ENCODE data around the gene REM2.
"Not testable (repeated sequence)": the region's sequence is repeated elsewhere in the genome, so short reads cannot be mapped to it uniquely, and the experiment has no call there.

Gene REM2

DNA sequence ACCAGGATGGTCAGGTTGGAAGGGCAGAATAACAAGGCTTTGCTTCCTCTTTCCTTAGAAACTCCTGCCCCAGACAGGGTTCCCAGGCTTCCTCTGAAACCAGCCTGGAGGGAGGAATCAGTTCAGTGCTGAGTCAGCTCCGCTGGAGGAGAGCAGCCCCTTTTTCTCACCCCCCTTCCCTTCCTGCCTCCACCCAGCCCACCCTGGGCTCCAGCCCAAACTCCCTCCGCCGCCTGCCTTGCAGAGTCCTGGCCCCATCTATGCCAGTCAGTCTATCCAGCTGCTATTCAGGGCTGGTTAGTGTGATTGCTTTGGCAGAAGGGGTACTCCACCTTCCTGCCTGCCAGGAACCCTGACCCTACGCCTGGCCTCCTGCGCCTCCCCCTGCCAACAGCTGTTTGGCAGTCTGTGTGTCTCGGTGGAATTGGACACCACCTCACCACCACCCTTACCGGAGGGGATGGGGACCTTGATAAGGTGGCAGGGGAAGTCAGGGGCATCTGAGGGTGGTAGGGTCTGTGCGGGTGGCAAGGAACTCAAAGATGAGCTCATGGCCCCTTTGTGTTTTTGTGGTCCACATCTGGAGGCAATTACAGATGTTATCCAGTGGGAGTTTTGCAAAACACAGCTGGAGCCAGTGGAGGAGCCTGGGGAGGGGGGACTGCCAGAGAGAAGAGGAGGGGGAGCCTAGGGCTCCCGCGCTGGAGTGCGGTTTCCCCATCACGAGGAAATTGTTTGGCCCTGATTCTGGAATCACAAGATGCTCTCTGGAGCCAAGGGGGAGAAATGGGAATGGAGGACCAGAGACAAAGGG lies 34.5 kb upstream of the REM2 start:
- DNase-seq (ENCODE audit: low read depth in 2 of 2) = no peak

DNA sequence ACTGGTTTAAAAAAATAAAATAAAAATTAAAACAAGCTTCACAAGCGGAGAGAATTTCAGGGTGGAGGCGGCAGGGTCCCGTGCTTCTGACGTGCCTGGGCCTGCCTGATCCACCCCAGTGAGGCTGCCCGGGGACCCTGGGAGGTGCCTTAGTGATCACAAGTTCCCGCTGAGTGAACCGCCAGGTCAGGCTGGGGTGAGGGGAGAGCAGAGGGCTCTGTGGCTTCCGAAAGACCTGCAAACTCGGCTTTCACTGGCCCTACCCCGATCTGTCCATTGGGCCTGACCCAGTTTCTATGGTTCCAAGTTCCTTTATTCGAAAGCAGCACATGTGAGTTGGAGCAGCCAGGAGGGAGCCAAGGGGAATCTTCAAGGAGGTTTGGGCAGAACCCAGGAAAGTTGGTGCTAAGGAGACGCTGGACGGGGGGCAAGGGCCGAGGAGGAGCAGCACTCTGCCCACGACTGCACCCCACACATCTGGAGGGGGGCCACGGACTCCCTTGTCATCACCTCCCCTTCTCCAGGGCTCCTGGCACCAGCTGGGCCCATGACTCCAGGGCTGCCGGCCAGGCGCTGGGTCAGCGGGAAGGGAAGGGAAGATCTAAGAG lies 33.7 kb upstream of the REM2 start:
- DNase-seq (ENCODE audit: low read depth in 2 of 2) = no peak

DNA sequence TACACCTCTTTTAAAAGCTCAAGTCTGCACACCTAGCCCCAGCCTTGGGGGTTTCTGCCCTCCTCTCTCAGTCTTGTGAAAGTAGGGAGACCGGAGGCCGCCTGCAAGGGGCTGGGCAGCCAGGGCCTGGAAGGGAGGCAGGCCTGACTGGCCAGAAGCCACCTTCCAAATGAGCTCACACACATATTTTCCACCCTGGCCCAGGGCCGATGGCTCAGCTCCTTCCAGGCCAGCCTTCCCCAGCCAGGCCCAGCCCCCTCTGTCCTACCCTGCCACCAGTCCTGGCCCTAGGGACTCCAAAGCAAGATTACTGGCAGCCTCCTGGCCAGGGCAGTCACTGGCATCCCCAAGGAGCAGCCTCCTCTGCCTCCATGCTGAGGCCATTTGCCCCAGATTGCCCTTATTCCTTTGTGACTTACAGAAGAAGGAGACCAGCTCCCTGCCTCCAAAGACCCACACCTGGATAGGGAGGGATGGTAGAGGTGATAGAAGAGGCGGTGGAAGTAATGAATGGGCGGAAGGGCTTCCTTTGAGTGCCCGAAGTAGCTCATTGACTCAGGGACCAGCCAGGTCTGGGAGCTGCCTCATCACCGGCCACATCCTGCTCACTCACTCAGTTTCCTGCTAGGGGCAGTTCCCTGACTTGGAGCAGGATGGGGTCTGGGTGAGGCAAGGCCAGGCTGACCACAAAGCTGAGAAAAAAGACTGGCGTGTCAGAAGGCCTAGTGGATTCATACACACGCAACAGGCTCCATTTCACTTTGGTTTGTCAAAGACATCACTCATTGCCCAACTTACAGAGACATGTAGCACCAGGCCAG lies 31.9 kb upstream of the REM2 start:
- DNase-seq (ENCODE audit: low read depth in 2 of 2) = peak in 1 of 2 donors; percentile 15

DNA sequence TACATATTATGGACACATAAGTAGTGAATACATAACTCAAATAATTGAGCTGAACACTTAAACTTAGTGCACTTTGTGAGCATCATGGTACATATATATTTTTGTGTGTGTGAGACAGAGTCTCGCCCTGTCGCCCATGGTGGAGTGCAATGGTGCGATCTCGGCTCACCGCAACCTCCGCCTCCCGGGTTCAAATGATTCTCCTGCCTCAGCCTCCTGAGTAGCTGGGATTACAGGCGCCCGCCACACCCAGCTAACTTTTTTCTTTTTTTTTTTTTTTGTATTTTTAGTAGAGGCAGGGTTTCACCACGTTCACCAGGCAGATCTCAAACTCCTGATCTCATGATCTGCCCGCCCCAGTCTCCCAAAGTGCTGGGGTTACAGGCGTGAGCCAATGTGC lies 30.8 kb upstream of the REM2 start:
- not testable (repeated sequence) for DNase-seq (ENCODE audit: low read depth in 2 of 2)

DNA sequence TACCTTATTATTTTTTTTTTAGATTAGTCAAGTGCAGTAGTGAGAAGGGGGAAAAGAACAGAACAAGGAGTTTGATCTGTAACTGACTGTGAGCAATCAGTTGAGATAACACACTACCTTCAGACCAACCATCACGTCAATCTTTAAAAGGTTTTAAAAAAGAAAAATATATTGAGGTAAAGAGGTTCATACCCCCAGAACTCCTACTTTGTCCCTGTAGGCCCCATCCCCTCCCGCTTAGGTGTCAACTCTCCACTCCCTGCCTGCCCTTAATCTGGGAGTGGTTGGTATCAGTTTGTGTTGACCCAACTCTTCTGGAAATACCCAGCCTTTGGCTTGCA lies 30.5 kb upstream of the REM2 start:
- no peak for DNase-seq (ENCODE audit: low read depth in 2 of 2)

DNA sequence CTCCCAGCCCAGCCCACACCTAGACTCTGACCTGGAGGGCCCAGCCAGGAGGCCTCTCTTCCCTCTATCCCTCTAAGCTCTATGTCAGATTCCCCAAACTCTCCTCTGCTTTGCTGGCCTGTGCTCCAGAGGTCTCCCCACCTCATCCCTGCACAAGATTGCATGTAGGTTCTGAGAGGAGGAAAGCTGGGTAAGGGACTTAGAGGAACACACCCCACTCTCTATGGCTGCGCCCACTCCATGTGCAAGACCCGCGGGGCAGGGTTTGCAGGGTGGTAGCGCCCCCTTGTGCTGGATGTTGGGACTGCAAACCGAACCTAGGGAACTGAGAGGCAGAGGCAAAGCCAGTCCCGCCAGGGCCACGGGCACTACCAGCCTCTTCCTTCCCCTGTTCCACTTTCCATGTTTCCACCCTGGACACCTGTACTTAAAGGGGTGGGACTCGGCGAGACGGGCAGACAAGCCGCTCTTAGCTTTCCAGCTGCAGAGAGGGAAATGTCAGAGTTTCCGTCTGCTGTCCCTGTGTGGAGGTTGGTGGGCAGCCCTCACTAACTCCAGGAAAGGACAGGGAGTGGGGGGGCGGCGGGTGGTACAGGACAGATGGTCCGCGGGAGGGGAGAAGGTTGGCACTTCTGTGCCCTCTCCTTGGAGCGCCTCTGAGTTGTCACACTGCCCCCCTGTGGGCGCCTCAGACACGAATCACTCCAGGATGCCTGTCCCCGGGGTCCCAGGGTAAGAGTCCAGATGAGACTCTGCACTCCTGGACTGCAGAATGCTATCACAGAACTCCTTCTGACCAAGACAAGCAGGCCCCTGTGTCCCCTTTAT lies 29.9 kb upstream of the REM2 start:
- DNase-seq (ENCODE audit: low read depth in 2 of 2) = peak; percentile 83 to 91

DNA sequence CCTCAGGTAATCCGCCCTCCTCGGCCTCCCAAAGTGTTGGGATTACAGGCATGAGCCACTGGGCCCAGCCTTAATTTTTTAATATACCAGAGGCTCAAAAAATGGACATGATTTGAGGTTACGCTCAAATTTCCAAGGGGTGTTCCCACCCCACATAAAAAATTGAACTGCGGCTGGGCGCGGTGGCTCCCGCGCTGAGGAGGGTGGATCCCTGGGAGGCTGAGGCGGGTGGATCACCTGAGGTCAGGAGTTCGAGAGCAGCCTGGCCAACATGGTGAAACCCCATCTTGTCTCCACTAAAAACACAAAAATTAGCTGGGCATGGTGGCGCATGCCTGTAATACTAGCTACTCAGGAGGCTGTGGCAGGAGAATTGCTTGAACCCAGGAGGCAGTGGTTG lies 28.7 kb upstream of the REM2 start:
- not testable (repeated sequence) for DNase-seq (ENCODE audit: low read depth in 2 of 2)

DNA sequence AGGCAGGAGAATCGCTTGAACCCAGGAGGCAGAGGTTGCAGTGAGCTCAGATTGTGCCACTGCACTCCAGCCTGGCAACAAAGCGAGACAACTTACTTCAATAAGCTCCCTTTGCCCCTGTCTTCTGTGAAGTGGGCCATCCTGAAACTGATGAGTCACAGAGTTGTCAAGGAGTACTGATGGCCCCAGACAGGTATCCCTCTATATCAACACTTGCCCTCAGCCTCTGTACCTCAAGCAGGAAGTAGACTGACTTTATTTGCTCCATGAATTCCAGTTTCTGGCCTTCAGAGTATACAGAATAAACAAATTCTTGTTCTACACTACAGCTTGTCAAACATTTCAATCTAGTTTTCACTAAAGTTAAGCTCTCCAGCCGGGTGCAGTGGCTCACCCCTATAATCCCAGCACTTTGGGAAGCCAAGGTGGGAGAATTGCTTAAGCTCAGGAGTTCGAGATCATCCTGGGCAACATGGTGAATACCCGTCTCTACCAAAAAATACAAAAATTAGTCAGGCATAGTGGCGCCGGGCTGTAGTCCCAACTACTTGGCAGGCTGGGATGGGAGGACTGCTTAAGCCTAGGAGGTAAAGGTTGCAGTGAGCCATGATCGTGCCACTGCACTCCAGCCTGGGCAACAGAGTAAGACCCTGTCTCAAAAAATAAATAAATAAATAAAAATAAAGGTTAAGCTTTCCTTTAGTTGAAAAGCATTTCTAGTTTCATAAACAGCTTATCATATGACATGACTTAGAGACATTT lies 27.9 kb upstream of the REM2 start:
- DNase-seq (ENCODE audit: low read depth in 2 of 2) = no peak

DNA sequence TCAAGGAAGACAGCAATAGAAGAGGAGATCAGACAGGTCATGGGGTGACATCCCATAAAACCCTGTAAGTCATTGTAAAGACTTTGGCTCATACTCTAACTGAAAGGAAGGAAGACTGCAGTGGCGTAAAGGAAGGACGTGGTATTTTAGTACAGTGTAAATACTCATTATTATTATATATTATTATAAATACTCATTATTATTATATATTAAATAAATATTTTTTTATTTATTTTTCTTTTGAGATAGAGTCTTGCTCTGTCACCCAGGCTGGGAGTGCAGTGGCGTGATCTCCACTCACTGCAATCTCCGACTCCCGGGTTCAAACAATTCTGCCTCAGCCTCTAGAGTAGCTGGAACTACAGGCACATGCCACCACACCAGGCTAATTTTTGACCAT lies 26.6 kb upstream of the REM2 start:
- no peak for DNase-seq (ENCODE audit: low read depth in 2 of 2)

DNA sequence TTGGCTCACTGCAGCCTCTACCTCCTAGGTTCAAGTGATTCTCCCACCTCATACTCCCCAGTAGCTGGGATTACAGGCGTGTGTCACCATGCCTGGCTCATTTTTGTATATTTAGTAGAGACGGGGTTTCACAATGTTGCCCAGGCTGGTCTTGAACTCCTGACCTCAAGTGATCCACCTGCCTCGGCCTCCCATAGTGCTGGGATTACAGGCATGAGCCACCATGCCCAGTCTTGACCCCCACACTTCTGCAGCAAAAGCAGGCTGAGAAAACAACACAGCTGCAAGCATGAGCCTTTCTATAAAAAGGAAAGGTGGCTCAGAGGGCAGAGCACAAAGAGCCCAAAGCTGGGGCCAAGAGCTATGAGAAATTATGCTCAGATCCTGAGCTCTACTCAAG lies 22.6 kb upstream of the REM2 start:
- not testable (repeated sequence) for DNase-seq (ENCODE audit: low read depth in 2 of 2)

DNA sequence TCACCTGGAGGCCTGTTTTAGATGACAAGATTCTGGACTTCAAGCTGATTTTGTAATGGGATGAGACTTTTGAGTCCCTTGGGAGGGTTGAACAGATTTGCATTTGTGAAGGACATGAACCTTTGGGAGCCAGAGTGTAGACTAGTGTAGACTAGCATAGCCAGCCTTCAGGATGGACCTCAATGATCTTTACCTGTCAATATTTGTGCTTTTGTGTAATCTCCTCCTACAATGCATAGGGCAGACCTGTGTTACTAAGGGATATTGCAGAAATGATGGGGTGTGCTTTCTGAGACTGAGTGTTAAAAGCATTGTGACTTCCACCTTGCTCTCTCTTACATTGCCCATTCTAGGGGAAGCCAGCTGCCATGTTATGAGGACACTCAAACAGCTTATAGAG lies 21.4 kb upstream of the REM2 start:
- no peak for DNase-seq (ENCODE audit: low read depth in 2 of 2)

DNA sequence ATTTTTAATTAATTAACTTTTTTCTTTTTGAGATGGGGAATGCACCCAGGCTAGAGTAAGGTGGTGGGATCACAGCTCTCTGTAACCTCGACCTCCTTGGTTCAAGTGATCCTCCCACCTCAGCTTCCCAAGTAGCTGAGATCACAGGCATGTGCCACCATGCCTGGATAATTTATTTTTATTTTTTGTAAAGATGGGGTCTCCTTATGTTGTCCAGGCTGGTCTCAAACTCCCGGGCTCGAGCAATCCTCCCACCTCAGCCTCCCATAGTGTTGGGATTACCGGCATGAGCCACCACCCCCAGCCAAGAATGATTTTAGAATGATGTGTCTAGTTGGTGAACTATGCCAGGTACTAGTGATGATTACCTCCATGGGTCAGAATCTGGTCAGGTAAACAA lies 18.0 kb upstream of the REM2 start:
- no peak for DNase-seq (ENCODE audit: low read depth in 2 of 2)

DNA sequence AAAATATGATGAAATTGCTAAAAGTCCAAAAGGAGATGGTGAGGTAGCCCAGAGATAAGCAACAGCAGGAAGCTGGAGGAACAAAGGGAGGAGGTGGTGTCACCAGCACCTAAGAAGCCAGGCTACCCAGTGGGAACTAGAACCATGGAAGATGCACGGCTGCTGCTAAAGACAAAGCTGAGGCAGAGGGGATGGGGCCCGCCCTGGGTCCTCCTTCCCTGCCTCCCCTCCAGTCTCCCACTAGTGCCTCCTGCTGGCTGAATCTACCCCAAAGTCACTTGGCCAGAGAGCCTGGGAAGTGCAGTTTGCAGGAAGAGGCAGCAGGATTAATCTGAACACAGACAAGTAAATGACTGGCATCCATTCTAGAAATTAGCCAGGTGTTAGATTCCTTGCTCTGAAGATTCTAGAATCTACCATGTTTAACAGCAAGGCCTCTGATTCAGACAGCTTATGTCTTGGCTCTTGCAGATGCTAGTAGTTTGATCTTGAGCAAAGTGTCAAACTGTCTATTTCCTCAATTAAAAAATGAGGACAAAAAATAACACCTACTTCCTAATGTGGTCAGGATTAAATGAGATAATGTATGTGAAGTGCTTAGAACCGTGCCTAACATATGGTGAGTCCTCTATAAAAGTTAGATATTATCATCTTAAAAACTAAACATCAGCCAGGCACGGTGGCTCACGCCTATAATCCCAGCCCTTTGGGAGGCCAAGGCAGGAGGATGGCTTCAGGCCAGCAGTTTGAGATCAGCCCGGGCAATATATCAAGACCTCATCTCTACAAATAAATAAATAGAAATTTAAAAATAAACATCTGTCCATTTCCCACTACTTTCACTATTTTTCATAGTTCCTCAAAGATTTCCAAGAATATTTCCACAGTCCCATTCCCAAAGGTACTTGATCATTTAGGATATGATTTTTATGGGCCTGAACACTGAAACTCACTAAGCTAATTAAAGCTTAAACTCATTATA lies 17.3 kb upstream of the REM2 start:
- no peak for DNase-seq (ENCODE audit: low read depth in 2 of 2)

DNA sequence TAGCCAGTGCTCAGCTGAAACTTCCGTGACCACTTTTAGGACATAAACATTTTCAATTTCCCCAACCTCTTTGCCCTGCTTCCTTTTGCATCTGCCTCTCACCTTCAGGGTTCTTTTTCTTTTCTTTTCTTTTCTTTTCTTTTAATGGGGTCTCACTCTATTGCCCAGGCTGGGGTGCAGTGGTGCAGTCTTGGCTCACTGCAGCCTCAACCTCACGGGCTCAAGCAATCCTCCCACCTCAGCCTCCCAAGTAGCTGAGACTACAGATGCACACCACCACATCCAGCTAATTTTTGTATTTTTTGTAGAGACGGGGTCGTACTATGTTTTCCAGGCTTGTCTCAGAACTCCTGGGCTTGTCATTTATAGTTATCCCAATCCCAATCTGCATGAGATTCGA lies 16.1 kb upstream of the REM2 start:
- DNase-seq (ENCODE audit: low read depth in 2 of 2) = no peak

DNA sequence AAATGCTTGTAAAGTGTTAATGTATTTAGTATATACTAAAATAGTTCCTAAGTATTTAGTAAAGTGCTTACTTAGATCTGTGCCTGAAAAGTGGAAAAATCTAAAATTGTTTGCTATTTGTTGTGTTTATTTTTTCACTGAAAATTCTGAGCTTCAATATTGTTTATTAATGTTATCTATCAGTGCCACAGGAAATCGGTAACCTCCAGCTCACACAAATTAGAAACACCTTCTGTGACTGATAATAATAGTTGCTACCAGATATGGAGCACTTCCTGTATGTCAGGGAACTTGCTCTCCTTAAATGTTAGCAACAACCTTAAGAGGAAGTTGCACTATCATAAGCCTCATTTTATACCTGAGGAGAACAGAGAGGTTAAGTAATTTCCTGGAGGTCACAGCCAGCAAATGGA lies 12.2 kb upstream of the REM2 start:
- DNase-seq (ENCODE audit: low read depth in 2 of 2) = no peak

DNA sequence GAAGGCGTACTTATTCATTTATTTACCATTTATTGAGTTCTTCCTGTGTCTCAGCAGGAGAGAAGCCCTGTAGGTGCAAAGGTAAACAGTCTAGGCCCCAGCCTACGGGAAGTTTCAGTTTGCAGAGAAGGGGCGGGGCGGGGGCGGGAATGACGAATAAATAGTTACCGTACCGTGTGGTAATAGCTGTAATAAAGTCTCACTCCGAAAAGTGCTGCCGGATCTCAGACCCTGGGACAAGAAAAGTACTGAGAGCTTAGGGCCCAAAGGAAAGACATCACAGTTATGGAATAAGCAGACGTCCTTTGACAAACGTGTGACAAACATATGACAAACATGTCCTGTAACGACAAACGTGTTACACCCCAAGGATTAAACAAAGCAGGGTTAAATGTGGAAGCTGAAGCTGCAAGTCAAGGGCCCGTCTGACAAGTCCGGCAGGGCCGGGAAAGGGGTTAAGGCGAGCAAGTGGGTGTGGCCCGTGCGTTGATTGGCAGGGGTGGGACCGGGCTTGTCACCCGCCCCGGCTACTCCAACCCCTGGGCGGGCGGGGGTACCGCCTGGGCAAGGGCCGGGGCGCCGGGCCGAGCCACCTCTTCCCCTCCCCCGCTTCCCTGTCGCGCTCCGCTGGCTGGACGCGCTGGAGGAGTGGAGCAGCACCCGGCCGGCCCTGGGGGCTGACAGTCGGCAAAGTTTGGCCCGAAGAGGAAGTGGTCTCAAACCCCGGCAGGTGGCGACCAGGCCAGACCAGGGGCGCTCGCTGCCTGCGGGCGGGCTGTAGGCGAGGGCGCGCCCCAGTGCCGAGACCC lies 11.6 kb upstream of the REM2 start, which contains the start of gene LRP10:
Gene LRP10, plus strand, starts transcription at position 517 of the 809 bp plus-strand sequence. CDS start 564 bp downstream, outside the sequence.
- DNase-seq (ENCODE audit: low read depth in 2 of 2) = peak; percentile 59 to 78

DNA sequence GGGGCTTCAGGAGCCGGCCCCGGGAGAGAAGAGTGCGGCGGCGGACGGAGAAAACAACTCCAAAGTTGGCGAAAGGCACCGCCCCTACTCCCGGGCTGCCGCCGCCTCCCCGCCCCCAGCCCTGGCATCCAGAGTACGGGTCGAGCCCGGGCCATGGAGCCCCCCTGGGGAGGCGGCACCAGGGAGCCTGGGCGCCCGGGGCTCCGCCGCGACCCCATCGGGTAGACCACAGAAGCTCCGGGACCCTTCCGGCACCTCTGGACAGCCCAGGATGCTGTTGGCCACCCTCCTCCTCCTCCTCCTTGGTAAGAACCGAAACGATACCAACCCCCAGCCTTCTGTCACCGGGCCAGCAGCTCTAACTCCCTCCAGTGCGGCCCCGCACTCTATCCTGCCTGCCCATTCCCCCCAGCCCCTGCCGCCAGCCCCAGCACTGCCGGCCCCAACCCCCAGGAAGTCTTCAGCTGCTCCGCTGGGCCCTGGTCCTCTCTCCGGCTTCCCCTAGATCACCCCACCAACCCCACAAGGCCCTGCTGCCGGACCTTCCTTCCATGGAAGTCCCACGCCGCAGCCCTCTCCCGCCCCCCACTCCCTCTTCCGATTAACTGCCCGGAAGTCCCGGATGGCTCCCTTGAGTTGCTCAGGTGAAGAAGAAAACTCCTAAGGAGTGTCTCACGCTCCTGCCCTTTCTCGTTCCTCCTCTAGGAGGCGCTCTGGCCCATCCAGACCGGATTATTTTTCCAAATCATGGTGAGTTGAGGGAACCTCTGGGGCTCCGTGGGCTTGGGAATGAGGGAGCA lies 10.8 kb upstream of the REM2 start:
- DNase-seq (ENCODE audit: low read depth in 2 of 2) = peak; percentile 40 to 69

All from stimulated activated CD4-positive, alpha-beta T cell treated with anti-CD3 and anti-CD28 coated beads, Interleukin-15, amount 100 ng/mL, for 48 hours (primary cell).